ENCODE measurements around the gene NMT1. TPM values are rescaled to one million over a fixed set of nuclear protein-coding genes. Genes with fewer than 3 reads are reported as not detected.
A peak's percentile ranks its signal among the peaks of the same experiment; 100 is the strongest.

Gene NMT1
- 103 and 154 TPM in 2 replicates for total RNA-seq (2014; rRNA removed; shearing (Covaris generic); ENCODE audit: low replicate concordance)

DNA sequence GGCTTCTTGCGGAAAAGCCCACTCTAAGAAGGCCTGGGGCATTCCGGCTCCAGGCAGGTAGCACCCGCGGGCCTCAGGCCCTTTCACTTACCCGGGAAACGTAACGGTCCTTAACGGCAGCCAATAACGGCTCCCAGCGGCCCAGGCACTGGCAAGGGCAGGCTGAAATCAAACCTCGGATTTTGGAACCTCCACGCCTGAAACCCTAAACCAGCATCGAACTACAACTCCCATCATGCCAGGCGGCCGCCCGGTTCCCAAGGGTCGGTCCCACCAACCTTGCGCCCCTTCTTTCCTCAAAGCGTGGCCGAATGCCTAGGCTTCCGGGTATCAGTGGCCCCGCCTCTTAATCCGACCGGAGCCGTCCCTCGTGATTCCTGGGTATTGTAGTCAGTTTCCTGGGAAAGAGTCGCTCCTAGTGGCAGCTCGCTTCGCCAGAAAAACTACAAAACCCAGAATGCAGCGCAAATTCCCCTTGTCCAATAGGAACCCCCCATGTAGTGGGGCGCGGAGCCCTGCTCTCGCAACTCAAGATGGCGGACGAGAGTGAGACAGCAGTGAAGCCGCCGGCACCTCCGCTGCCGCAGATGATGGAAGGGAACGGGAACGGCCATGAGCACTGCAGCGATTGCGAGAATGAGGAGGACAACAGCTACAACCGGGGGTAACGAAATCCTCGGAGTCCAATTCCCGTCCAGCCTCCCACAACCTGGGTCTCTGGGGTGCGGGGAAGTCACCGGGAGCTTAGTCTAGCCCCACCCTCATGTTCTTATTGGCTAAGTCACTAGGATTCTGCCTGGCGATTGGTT, at the start of gene NMT1:
Gene NMT1 (plus strand): TSS at position 521 of the 809 bp plus-strand sequence. CDS start 13 bp downstream, at position 534.
- H3K36me3 ChIP-seq: peaks cover 37% of the 10 kb centered on the region

DNA sequence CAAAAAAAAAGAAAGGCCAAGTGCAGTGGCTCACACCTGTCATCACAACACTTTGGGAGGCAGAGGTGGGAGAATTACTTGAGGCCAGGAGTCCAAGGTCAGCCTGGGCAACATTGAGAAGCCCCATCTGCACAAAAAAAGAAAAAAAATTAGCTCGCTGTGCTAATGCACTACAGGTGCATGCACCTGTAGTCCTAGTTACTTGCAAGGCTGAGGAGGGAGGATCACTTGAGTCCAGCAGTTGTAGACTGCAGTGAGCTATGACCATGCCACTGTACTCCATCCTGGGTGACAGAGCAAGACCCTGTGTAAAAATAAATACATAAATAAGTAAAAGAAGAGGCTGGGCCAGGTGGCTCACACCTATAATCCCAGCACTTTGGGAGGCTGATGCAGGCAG, 49.4 kb upstream of the NMT1 start:
- Histone ChIP-seq H3K36me3 (no peaks in the 10 kb centered on the region), H3K9me3 (no peaks in the 10 kb centered on the region), H3K27me3 (no peaks in the 10 kb centered on the region), H3K4me3 (no peak overlapping the region)
- no peak for DNase-seq

More for the DNA sequence above, at the start of gene NMT1:
- DNase-seq: peak; percentile 99
- Histone ChIP-seq H3K27me3 (no peaks in the 10 kb centered on the region), H3K4me3 (peak within 1 kb of the TSS; percentile 67), H3K9me3 (no peaks in the 10 kb centered on the region)

DNA sequence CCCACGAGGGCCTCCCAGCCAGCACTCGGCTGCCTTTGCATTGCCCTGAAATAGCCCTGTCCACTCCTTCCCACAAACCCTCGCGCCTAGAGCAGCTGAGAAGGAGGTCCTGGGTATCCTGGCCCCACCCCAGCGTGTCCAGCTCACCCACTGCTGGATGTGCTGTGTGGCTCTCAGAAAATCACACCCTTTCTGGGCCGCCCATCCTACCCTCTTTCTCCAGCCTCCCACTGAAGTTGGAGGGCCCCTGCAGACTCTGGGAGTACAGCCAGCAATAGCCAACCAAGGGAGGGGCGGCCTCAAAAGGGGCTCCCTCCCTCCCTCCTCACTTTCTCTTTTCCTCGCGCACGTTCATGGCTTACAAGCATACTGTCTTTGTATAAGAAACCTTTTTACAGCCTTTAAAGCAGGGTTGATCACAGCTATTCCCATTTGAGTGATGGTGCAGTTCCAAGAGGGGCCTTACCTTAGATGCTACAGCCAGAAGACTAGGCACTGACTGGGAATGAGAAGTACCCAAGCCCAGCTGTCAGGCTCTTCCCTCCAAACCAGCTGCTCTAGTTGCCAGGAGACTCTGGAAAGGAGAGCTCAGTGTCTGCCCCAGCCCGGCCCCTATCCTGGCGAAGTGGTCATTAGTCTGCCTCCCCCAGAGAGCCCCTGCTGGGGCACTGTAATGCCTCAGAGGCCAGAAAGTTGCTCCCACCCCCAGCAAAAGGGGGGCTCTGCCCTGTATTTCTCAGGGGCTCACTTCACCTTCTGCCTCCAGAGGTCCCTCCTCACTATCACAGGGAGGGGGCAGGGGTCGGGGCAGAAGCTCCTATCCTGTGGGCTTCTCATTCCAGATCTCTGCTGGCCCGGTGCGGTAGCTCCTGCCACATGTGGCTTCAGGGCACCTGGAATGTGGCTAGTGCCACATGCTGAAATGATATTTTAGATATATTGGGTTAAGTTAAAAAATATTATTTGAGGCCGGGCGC, 47.8 kb upstream of the NMT1 start:
- H3K4me3 ChIP-seq: no peak overlapping the region
- H3K9me3 ChIP-seq: no peaks in the 10 kb centered on the region
- H3K36me3 ChIP-seq: no peaks in the 10 kb centered on the region
- no peaks in the 10 kb centered on the region for H3K27me3 ChIP-seq
- DNase-seq: no peak

DNA sequence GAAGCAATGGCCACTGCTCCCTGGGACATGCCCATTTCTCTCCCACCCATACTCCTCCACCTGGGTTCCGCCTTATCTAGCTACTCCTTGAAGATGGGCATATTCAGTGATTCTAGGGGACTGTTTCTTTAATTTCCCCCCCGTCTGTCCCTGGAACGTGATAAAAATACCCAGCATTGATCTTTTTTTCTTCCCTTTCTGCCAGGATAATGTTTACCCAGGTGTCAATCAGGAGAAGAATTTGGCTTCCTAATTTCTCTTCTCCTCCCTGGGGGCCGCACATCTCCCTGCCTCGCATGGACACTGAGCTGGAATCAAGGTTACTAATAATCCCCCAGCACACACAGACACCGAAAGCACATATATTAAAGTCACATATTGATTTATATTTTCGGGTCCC, 44.9 kb upstream of the NMT1 start:
- H3K36me3 ChIP-seq: peaks cover under 1% of the 10 kb centered on the region; the same call in 1 of the 2 replicates
- peaks cover 3% of the 10 kb centered on the region; the same call in 1 of the 2 replicates for H3K9me3 ChIP-seq
- DNase-seq: no peak
- H3K27me3 ChIP-seq: no peaks in the 10 kb centered on the region
- H3K4me3 ChIP-seq: no peak overlapping the region

DNA sequence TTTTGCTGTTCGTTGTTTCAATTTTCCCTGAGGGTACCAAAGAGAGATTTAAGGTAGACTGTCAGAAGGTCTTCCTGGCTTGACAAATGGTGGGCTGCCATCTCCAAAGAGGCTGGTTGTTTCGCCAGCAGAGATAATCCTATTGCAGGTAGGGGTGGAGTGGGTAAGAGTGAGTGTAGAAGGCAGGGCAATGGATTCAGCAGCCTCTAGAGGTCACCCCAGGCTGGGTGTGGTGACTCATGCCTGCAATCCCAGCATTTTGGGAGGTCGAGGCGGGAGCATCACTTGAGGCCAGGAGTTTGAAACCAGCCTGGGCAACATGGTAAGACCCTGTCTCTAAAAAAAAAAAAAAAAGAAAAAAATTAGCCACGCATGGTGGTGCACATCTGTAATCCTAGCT, 44.3 kb upstream of the NMT1 start:
- peak; percentile 45 for DNase-seq
- Histone ChIP-seq H3K4me3 (no peak overlapping the region), H3K36me3 (peaks cover 6% of the 10 kb centered on the region; the same call in 1 of the 2 replicates), H3K27me3 (no peaks in the 10 kb centered on the region), H3K9me3 (peaks cover 3% of the 10 kb centered on the region; the same call in 1 of the 2 replicates)

DNA sequence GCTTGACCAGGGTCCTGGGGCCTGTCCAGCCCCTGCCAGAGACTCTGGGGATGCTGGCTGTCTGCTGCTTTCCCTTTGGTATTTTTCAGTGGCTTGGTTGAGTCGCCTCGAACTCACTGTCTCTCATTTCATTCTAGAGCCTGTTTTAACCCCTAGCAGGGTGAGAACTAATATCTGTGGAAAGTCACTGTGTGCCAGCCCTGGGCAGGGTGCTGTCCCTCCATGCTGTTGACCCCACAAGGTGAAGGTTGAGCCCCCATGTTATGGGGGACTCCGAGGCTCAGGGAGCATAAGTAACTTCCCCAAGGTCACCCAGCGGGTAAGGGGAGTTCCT, 42.6 kb upstream of the NMT1 start:
- Histone ChIP-seq H3K9me3 (peaks cover 3% of the 10 kb centered on the region; the same call in 1 of the 2 replicates), H3K4me3 (peak overlapping the region; percentile 43), H3K36me3 (peaks cover 6% of the 10 kb centered on the region; the same call in 1 of the 2 replicates), H3K27me3 (no peaks in the 10 kb centered on the region)
- no peak for DNase-seq

DNA sequence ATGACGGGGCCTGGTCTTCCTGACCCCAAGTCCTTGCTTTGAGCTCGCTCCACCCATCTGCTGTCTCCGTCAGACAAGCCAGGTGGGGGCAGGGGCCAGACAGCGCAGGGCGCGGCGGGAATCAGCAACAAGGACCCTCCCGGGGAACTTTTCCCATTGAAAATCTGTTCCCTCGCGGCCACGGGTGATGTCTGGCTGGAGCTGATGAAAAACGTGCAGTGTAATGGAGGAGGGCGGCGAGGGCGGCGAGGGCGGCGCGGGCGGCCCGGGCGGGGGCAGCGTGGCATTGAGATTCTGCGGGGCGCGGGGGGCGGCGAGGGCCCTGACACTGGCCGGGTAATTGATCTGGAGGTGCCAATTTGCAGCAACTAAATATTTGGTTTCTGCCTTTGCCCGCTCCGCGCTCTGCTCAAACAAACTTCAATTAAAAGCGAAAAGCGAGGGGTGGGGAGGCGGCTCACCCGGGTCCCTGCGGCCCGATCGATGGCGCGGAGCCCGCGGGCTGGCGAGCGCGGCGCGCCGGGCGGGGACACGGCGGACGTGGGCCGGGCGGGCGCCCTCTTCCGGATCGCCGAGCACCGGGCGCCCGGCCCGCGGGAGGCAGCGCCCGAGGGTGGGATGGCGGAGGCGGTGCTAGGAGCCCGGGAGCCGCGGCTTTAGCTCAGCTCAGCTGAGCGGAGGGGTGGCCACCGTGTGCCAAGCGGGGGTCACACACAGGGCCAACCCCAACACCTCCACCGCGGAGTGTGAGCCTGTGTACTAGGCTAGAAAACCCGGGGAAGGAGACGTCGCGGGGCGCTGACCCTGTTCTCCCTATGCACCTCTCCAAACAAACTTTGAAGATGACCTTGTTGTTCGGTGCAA, 42.0 kb upstream of the NMT1 start:
- Histone ChIP-seq H3K27me3 (no peaks in the 10 kb centered on the region), H3K9me3 (peaks cover 3% of the 10 kb centered on the region; the same call in 1 of the 2 replicates), H3K36me3 (peaks cover 6% of the 10 kb centered on the region; the same call in 1 of the 2 replicates), H3K4me3 (peak overlapping the region; percentile 43)
- DNase-seq: peak; percentile 64

DNA sequence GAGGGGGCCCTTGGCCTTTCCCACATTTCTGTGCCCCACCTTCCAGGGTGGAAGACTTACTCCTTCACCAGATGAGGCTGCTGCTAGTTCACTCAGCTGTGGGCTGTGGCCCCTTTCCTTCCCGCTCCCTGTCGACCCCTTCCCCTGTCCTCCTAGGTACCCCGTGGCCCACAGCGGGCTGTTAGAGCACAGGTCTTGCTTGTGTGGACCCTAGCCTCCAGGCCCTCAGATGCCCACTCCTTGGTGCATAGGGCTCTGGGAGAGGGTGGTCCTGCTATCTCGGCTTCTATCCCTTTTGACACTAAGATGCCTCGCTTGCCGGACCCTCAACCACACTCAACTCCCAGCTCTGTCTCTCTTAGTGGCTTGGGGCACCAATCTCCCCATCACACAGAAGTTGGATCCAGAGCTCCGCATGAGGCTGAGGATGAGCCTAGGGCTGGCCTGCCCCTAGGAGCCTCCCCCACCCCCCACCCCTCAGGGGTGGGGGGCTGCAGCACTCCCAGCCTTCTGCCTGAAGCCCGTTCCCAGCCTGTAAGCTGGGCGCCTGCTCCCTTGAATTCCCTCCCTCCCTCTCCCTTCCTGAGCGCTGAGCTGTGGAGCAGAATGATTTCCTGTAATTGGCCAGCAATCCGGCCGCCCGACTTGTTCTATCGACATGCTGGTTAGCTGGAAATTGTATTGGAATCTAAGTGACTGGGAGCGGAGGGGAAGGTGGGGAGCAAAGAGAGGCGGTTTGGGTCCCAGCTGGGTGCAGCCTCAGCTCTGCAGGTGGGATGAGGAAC, 40.6 kb upstream of the NMT1 start:
- H3K4me3 ChIP-seq: no peak overlapping the region
- H3K36me3 ChIP-seq: peaks cover 6% of the 10 kb centered on the region; the same call in 1 of the 2 replicates
- DNase-seq: no peak
- peaks cover 3% of the 10 kb centered on the region; the same call in 1 of the 2 replicates for H3K9me3 ChIP-seq
- H3K27me3 ChIP-seq: no peaks in the 10 kb centered on the region

DNA sequence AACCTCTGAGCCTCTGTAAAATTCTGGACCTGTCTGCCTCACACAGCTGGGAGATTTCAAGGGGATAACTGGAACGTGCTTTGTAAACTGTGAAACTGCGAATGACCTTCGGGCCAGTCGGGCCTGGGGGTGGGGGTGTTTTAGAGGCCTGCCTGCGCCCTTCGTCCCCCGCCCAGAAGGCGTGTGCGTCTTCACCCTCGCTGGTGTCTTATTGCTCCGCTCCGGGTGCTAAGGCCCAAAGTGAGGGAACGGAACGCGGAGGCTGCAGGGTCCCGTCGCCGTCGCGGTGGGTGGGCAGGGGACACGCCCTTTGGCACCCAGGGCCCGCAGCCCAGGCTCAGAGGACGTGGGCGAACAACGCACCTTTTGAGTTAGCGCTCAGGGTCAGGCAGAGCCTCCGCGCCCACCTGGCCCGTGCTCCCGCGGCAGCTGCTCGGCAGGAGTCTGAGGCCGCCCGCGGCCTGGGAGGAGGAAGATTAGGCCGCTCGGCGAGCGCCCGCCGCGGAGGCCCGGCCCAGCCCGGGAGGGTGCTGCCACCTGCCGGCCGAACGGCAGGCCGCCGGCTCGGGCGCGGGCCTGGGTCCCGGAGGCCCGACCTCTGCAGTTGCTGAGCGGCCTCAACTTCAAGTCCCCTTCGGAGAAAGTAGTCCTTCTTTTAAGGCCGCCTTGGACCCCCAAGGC, 39.4 kb upstream of the NMT1 start:
- Histone ChIP-seq H3K9me3 (peaks cover 3% of the 10 kb centered on the region; the same call in 1 of the 2 replicates), H3K4me3 (no peak overlapping the region), H3K27me3 (no peaks in the 10 kb centered on the region), H3K36me3 (peaks cover 9% of the 10 kb centered on the region)
- peak; percentile 62 for DNase-seq

DNA sequence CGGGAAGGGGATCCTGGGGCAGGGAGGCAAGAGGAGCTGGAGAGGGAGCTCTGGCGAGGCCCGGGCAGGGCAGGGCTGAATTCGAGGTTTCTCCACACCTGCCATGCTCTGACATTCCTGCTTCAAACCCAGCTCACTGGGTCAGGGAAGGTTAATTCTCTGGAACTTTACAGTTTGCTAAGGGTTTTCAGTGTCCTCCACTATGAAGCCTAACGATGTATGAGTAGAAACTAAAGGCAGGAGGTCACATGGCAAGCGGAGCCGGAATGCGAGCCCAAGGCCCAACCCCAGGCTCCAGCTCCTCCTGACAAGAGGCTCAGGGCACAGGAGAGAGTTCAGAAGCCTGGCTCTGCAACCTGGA, 38.8 kb upstream of the NMT1 start:
- DNase-seq: no peak
- Histone ChIP-seq H3K36me3 (peaks cover 12% of the 10 kb centered on the region), H3K27me3 (no peaks in the 10 kb centered on the region), H3K9me3 (peaks cover 3% of the 10 kb centered on the region; the same call in 1 of the 2 replicates), H3K4me3 (no peak overlapping the region)

DNA sequence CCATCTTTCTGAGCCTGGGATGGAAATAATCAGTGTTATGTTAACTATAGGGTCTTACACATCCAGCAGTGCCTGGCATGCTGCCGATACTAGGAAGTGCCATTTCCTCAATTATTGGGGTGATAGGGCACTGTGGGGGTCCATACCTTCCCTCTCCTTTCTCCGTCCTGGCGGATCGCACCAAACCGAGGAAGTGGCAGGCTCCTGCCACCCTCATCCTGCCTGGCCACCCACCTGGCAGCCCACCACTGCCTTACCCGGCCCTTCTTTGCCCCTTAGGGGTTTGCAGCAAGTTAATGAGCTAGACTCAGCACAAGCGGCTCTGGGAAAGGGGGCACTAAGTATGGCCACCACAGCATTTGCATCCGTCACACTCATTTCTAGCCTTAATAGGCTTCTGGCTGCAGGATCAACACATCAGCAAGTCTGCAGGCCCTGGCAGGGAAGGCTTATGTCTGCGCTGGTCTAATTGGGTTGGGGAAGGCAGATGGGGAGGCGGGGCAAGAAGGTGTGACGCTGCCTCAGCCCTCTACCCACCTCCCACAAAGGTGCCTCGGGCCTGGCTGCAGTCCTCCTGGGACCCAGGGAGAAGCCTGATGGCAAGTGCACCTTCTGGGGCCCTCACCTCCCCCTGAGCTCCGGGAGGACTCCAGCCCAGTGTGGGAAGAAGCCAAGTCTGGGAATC, 38.3 kb upstream of the NMT1 start:
- DNase-seq: no peak
- H3K27me3 ChIP-seq: no peaks in the 10 kb centered on the region
- H3K36me3 ChIP-seq: peaks cover 13% of the 10 kb centered on the region
- H3K4me3 ChIP-seq: no peak overlapping the region
- H3K9me3 ChIP-seq: peaks cover 3% of the 10 kb centered on the region; the same call in 1 of the 2 replicates

DNA sequence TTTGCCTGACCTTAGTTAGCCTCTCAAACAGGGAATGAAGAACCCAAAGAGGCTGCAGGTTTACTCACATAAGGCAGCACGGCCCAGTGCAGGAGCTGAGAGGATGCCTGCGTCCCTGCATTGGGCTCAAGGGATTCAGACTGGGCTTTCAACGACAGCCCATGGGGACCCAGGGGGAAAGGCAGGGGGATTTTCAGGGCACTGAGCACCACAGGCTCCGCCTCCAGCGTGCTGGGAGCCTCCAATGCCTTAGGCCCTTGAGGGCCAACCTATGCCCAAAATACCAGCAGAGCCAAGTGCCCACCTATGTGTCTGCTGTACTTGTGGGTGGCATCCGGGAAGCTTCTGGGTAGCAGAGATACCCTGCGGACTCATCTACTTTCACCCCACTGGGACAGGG, 32.0 kb upstream of the NMT1 start:
- H3K9me3 ChIP-seq: no peaks in the 10 kb centered on the region
- peaks cover 34% of the 10 kb centered on the region for H3K36me3 ChIP-seq
- no peak for DNase-seq
- no peak overlapping the region for H3K4me3 ChIP-seq
- H3K27me3 ChIP-seq: no peaks in the 10 kb centered on the region

DNA sequence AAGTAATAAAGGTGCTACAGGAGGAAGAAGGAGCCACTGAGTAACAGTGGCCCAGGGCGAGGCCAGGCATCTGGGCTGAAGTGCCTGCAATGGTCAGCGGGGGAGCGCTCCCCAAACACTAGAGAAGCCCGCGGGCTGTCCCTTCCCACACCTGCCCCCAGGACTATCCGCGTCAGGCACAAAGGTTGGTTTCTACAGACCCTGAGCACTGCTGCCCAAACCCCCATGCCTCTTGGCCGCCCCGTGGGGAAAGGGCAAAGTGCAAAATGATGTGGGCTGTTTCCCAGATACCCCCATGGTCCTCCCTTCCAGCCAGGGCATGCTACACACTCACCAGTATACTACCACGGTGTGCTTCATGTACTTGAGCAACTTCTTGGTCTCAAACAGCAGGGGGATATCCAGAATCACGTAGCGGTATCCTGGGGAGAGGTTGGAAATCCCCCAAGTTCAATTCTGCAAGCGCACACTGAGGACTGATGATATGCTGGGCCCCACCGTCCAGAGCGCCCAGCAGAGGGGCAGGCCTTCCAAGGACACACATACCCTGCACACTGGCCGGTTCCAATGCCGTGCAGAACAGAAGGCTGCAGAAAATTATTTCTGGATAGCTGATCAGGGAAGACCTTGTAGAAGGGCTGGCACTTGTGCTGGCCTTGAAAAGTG, 31.2 kb upstream of the NMT1 start:
- DNase-seq: no peak

DNA sequence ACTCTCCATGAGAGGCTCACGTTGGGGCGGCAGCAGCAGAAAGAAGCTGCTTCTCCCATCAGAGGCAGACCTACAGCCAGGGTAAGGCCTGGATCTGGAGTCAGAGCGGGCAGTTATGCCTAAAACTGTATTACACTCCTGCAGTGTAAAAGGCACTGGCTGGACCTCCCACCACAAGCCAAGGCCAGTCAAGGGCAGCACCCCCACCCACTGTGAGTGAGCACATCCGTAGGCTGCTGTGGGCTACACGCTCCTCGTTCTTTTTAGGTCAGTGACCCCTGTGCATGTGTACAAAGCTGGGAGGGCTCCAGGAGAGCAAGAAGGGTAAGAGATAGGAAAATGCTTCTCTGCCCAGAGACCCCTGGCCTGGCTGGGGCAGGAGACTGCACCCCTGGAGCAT, 30.4 kb upstream of the NMT1 start:
- Histone ChIP-seq H3K27me3 (no peaks in the 10 kb centered on the region), H3K4me3 (no peak overlapping the region), H3K9me3 (no peaks in the 10 kb centered on the region), H3K36me3 (peaks cover 37% of the 10 kb centered on the region)
- no peak for DNase-seq

More for the DNA sequence above, 31.2 kb upstream of the NMT1 start:
- H3K4me3 ChIP-seq: no peak overlapping the region
- no peaks in the 10 kb centered on the region for H3K27me3 ChIP-seq
- H3K36me3 ChIP-seq: peaks cover 36% of the 10 kb centered on the region
- no peaks in the 10 kb centered on the region for H3K9me3 ChIP-seq

Data from MG63 (cell line).